B cell (primary cell): ENCODE measurements around the gene NTM. TPM values are rescaled to one million over a fixed set of nuclear protein-coding genes. Genes with fewer than 3 reads are reported as not detected.

Experiments used
- ATAC-seq: fragments of 200-7000 bp; cut with Tn5 transposase; one replicate; pipeline ENCODE4 v1.10.0; 2021; ENCODE audit warnings: low read depth, mild to moderate bottlenecking, moderate number of reproducible peaks, moderate library complexity
- CTCF ChIA-PET: fragments of 350-600 bp; sonication (Branson Sonifier 250); formaldehyde crosslinking; loops from one replicate; lab custom pipeline; 2021; ENCODE audit warnings: antibody characterized with exemption, inconsistent platforms; lab: Charles Lee
- POLR2A ChIA-PET: fragments of 350-600 bp; sonication (Branson Sonifier 250); formaldehyde crosslinking; loops from one replicate; lab custom pipeline; 2021; ENCODE audit warnings: antibody characterized with exemption; lab: Charles Lee
- DNase-seq: peaks from one replicate; pipeline ENCODE4 v3.0.0; 2013
- H2AFZ ChIP-seq: 2 replicates; pipeline ENCODE4 v1.6.1; 2012; ENCODE audit warnings: mild to moderate bottlenecking, low read depth, low read length; ENCODE audit not compliant: insufficient read depth, poor library complexity, severe bottlenecking
- H3K27ac ChIP-seq, 2 donors: 1 replicate in 1 of 2; 2 replicates in 1 of 2; pipeline ENCODE4 v1.5.1; 2012 to 2013; ENCODE audit warnings: low read length in 2 of 2, mild to moderate bottlenecking in 2 of 2, moderate library complexity in 1 of 2
- H3K27me3 ChIP-seq, 4 experiments: fragments of 200-600 bp in 1 of 4; sonication (generic) in 1 of 4; replicated peaks in 1 of 4; 1 replicate in 2 of 4; 2 replicates in 2 of 4; pipeline versions ENCODE4 v1.6.1 to v1.7.0; 2013 to 2016; ENCODE audit warnings: low read length in 3 of 4, mild to moderate bottlenecking in 2 of 4, mixed read lengths in 1 of 4, moderate library complexity in 1 of 4; ENCODE audit not compliant: insufficient read depth in 4 of 4, control insufficient read depth in 3 of 4; ENCODE audit errors: control extremely low read depth in 1 of 4
- H3K36me3 ChIP-seq, 2 experiments: replicated peaks in 1 of 2; 1 replicate in 1 of 2; 2 replicates in 1 of 2; pipeline versions ENCODE4 v1.6.1 to v1.7.1; 2013; ENCODE audit warnings: low read length in 1 of 2; ENCODE audit not compliant: insufficient read depth in 2 of 2, control insufficient read depth in 1 of 2; ENCODE audit errors: control extremely low read depth in 1 of 2, extremely low read depth in 1 of 2
- H3K4me1 ChIP-seq, 2 donors: fragments of 200-600 bp in 1 of 2; sonication (generic) in 1 of 2; 1 replicate in 1 of 2; 2 replicates in 1 of 2; pipeline versions ENCODE4 v1.5.1 to v1.6.1; 2013 to 2017; ENCODE audit warnings: low read length in 2 of 2; ENCODE audit not compliant: control insufficient read depth in 2 of 2, insufficient read depth in 2 of 2
- H3K4me2 ChIP-seq: replicated peaks from 2 replicates; pipeline ENCODE3; 2012; ENCODE audit warnings: mild to moderate bottlenecking, low read depth, low read length; ENCODE audit not compliant: poor library complexity, severe bottlenecking
- H3K4me3 ChIP-seq, 5 experiments: fragments of 200-600 bp in 1 of 5; sonication (generic) in 1 of 5; 1 replicate in 3 of 5; 2 replicates in 2 of 5; pipeline versions ENCODE4 v1.5.1 to v1.7.0; 2011 to 2016; ENCODE audit warnings: low read length in 4 of 5, mild to moderate bottlenecking in 4 of 5, low read depth in 2 of 5, control low read depth in 1 of 5, moderate library complexity in 1 of 5; ENCODE audit not compliant: insufficient read depth in 1 of 5; ENCODE audit errors: control extremely low read depth in 1 of 5, extremely low read depth in 1 of 5
- H3K79me2 ChIP-seq: fragments of 200-600 bp; sonication (generic); one replicate; pipeline ENCODE4 v1.6.0; 2016; ENCODE audit warnings: low read length; ENCODE audit not compliant: control insufficient read depth, insufficient read depth
- H3K9ac ChIP-seq: fragments of 200-600 bp; sonication (generic); 2 replicates; pipeline ENCODE4 v1.6.1; 2017; ENCODE audit warnings: mild to moderate bottlenecking, low read length, moderate library complexity
- H3K9me3 ChIP-seq, 3 donors: one replicate each; pipeline versions ENCODE4 v1.6.1 to v1.7.1; 2013; ENCODE audit warnings: low read length in 2 of 3; ENCODE audit not compliant: control insufficient read depth in 2 of 3, insufficient read depth in 1 of 3; ENCODE audit errors: control extremely low read depth in 1 of 3
- H4K20me1 ChIP-seq: 2 replicates; pipeline ENCODE4 v1.6.0; 2012; ENCODE audit warnings: mild to moderate bottlenecking, low read length; ENCODE audit not compliant: insufficient read depth, control insufficient read depth, poor library complexity, severe bottlenecking
- H3K27ac Mint-ChIP-seq: one replicate; pipeline ENCODE4 v1.8.0; 2021; ENCODE audit warnings: mixed read lengths
- H3K27me3 Mint-ChIP-seq: one replicate; pipeline ENCODE4 v1.8.0; 2021; ENCODE audit warnings: mixed read lengths
- H3K4me1 Mint-ChIP-seq: one replicate; pipeline ENCODE4 v1.8.0; 2021; ENCODE audit warnings: mixed read lengths
- H3K4me3 Mint-ChIP-seq: one replicate; pipeline ENCODE4 v1.8.0; 2021; ENCODE audit warnings: mixed read lengths
- H3K9me3 Mint-ChIP-seq: one replicate; pipeline ENCODE4 v1.8.0; 2022; ENCODE audit warnings: mixed read lengths; ENCODE audit not compliant: insufficient read depth
- CTCF ChIP-seq: fragments of 200-600 bp; IDR thresholded peaks from one replicate; pipeline ENCODE4 v1.8.0; 2022; ENCODE audit warnings: antibody characterized with exemption, mild to moderate bottlenecking
- EZH2 ChIP-seq: IDR thresholded peaks from 2 replicates; pipeline ENCODE4 v1.6.1; 2012; ENCODE audit warnings: borderline replicate concordance, low read depth, mild to moderate bottlenecking, moderate library complexity, low read length; ENCODE audit not compliant: insufficient read depth, poor library complexity, severe bottlenecking
- WGBS: methylation state at CpG from one replicate; pipeline ENCODE4 v1.1.5; 2013; ENCODE audit warnings: missing lambda C conversion rate; ENCODE audit not compliant: insufficient coverage; 5-methylcytosine and 5-hydroxymethylcytosine counted together
- intact Hi-C: fragments of 100-400 bp; cut with micrococcal nuclease; formaldehyde crosslinking; loops from one replicate; pipeline ENCODE4 v1.10.0; 2022
- polyA plus RNA-seq: library from polyadenylated mRNA; depleted of rRNA; stranded (reverse); fragments of >200 nt; gene quantifications from 2 replicates; pipeline ENCODE4 v1.2.3, GENCODE V29; 2012
- total RNA-seq, 2 donors: library from RNA; stranded (reverse); fragments of 120-200 nt in 1 of 2; gene quantifications; 1 replicate in 1 of 2; 2 replicates in 1 of 2; pipeline versions ENCODE4 v1.2.3 to v1.2.4, GENCODE V29; 2013 to 2022

The NTM gene
- total and polyA plus RNA-seq, 2 donors (not counting 1 experiment from before 2014, with no cell fraction given): not detected

GRCh38 chr11:131351848-131352247 lies 18.6 kb upstream of the NTM start:
- ATAC-seq: no peak
- no peak overlapping the region for H3K4me3 Mint-ChIP-seq
- Histone ChIP-seq H3K27ac (no peak overlapping the region), H3K4me3 (no peak overlapping the region), H3K79me2 (no peaks in the 10 kb centered on the region), H2AFZ (no peak overlapping the region), H4K20me1 (no peaks in the 10 kb centered on the region), H3K4me1 (no peaks in the 10 kb centered on the region), H3K36me3 (no peaks in the 10 kb centered on the region), H3K27me3 (no peaks in the 10 kb centered on the region), H3K4me2 (no peak overlapping the region), H3K9me3 (no peaks in the 10 kb centered on the region), H3K9ac (no peak overlapping the region)
- intact Hi-C loops: no loop called here
- ChIA-PET POLR2A (no interaction called here), CTCF (no interaction called here)
- no peaks in the 10 kb centered on the region for H3K4me1 Mint-ChIP-seq
- no peak overlapping the region for H3K27ac Mint-ChIP-seq
- TF ChIP-seq EZH2 (no peak), CTCF (no peak)
- no peaks in the 10 kb centered on the region for H3K27me3 Mint-ChIP-seq
- WGBS: no CpG with 5 or more reads among the region's 1 CpG
- no peak for DNase-seq
- peaks cover 2% of the 10 kb centered on the region for H3K9me3 Mint-ChIP-seq

GRCh38 chr11:131353766-131354165 lies 16.6 kb upstream of the NTM start:
- Histone ChIP-seq H3K4me1 (no peaks in the 10 kb centered on the region), H2AFZ (no peak overlapping the region), H4K20me1 (no peaks in the 10 kb centered on the region), H3K27me3 (no peaks in the 10 kb centered on the region), H3K4me3 (no peak overlapping the region), H3K9ac (no peak overlapping the region), H3K9me3 (no peaks in the 10 kb centered on the region), H3K4me2 (no peak overlapping the region), H3K27ac (no peak overlapping the region), H3K36me3 (no peaks in the 10 kb centered on the region), H3K79me2 (no peaks in the 10 kb centered on the region)
- ChIA-PET POLR2A (no interaction called here), CTCF (no interaction called here)
- H3K4me3 Mint-ChIP-seq: no peak overlapping the region
- H3K27me3 Mint-ChIP-seq: no peaks in the 10 kb centered on the region
- TF ChIP-seq EZH2 (no peak), CTCF (no peak)
- intact Hi-C loops: no loop called here
- ATAC-seq (no peak), DNase-seq (no peak)
- H3K27ac Mint-ChIP-seq: no peak overlapping the region
- H3K9me3 Mint-ChIP-seq: peaks cover 2% of the 10 kb centered on the region
- no peaks in the 10 kb centered on the region for H3K4me1 Mint-ChIP-seq
- WGBS: 83% methylated on average over 1 of the region's 2 CpGs
